PFSK-1 (cell line): ENCODE results near the gene ERBB4.

Experiments
- POLR2AphosphoS5 ChIP-seq: IDR thresholded peaks from 2 replicates; pipeline ENCODE4 v1.6.1; 2012; ENCODE audit warnings: low read depth, mild to moderate bottlenecking, control low read depth, low read length, moderate library complexity
- SIN3A ChIP-seq: IDR thresholded peaks from 2 replicates; pipeline ENCODE4 v1.6.1; 2012; ENCODE audit warnings: mild to moderate bottlenecking, low read length, moderate library complexity, borderline replicate concordance; ENCODE audit not compliant: insufficient read depth
- TAF1 ChIP-seq: IDR thresholded peaks from 2 replicates; pipeline ENCODE4 v1.6.1; 2012; ENCODE audit warnings: low read length, control low read depth, borderline replicate concordance; ENCODE audit not compliant: insufficient read depth

GRCh38 chr2:211416373-211416772, 1122.2 kb downstream of the ERBB4 start:
- no peak for TF ChIP-seq TAF1
- TF ChIP-seq POLR2AphosphoS5 = no peak
- TF ChIP-seq SIN3A = no peak
